HG02571 (cell line): ENCODE data around the gene ACP7.

Experiments
- ATAC-seq: cut with Tn5 transposase; IDR thresholded peaks from one replicate; pipeline ENCODE4 v1.9.1; 2021; ENCODE audit warnings: mild to moderate bottlenecking, moderate library complexity; ENCODE audit not compliant: unreplicated experiment

ACP7 gene

DNA sequence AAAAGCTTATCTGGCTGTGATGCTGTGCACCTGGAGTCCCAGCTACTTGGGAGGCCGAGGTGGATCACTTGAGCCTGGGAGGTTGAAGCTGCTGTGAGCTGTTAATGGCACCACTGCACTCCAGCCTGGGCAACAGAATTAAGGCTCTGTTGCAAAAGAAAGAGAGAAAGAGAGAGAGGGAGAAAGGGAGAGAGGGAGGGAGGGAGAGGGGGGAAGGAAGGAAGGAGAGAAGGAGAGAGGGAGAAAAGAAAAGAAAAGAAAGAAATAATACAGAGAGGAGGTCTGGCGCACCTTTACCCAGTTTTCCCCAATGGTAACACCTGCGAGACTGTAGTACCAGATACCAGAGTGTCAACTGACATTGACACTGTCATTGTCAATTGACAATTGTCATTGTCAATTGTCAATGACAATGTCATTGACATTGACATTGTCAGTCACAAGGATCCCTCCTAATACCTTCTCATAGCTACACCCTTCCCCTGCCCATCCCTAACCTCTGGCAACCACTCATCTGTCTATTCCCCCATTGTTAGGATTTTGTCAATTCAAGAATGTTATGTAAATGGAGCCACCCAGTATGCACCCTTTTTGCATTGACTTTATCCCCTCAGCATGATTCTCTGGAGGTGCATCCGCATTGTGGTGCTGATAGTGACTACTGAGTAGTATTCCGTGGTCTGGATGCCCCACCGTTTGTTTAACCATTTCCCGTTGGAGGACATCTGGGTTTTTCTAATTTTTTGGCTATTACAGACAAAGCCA lies 62.7 kb downstream of the ACP7 start:
- ATAC-seq = no peak

- no peak for ATAC-seq
Observed at GRCh38 chr19:39147480-39147879, 63.3 kb downstream of the ACP7 start.

DNA sequence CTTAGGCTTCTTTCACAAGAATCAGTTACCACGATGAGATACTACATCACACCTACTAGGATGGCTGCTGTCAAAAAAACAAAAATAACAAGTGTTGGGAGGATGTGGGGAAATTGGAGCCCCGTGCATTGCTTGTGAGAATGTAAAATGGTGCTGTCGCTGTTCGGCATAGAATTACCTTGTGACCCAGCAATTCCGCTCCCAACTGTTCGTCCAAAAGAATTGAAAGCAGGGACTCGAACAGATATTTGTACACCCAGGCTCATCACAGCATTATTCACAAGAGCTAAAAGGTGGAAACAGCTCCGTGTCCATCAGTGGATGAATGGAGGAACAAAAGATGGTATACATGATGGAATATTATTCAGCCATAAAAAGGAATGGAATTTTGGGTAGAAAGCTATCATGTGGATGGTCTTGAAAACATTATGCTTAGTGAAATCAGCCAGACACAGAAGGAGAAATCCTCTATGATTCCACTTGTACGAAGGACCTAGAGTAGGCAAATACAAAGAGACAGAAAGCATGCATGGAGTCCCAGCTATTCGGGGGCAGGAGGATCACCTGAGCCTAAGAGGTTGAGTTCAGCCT lies 64.9 kb downstream of the ACP7 start:
- ATAC-seq = no peak

DNA sequence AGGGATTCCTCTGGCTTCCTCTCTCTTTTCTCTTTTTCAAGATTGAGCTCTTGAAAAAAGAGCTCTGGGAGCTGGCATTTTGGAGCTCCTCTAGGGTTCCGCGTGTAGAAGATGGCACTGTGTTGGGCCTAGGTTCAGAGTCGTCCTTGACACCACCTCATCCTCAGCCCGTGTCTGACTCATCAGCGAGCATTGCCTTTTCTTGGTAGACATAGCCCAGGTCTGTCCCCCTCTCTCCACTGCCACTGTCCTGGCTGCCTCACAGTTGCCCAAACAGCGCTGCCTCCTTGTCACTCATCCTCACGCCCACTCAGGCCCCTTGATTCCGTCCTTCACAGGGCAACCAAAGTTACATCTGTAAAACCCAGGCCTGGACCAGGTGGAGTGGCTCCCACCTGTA lies 66.1 kb downstream of the ACP7 start:
- ATAC-seq = no peak

DNA sequence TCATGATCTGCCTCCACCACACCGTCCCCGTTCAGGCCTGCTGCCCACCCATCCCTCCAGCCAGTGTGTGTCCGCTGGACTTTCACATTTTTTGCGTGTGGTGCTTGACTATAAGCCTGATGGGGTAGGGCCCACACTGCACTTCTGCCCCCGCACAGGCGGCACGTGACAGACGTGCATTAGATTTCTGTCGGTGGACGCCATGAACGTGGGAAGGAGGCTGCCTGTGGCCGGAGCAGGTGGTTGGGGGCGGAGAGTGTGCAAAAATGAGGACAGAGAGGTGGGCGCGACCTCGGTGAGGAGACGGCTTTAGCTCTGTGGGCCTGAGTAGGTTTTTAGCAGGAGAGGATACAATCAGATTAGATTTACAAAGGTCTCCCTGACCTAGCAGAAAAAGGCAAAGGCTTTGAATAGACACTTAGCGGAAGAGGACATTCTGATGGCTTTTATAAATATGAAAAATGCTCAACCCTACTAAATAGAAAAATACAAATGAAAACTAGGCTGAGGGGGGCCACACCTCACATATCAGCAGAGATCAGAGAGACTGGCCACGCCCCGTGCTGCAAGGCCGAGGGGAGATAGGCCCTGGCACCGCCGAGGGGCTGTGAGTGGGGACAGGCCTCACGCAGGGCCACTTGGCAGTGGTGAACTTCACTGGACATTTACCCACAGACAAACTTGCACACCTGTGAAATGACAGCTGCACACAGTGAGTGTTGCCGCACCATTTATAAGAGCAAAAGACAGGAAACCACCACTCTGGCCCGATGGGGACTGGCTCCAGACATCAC lies 66.8 kb downstream of the ACP7 start:
- ATAC-seq = no peak

DNA sequence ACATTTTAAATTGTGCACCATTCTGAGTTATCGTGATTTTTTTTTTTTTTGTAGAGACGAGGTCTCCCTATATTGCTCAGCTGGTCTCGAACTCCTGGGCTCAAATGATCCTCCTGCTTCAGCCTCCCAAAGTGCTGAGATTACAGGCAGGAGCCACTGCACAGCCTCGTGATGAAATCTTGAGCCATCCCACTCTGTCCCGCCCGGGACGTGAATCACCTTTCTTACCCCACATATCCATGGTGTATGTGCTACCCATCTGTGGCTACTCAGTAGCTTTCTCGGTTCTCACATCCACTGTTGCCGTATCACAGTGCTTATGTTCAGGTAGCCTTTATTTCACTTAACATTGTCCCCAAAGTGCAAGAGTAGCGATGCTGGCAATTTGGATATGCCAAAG lies 67.9 kb downstream of the ACP7 start:
- no peak for ATAC-seq

DNA sequence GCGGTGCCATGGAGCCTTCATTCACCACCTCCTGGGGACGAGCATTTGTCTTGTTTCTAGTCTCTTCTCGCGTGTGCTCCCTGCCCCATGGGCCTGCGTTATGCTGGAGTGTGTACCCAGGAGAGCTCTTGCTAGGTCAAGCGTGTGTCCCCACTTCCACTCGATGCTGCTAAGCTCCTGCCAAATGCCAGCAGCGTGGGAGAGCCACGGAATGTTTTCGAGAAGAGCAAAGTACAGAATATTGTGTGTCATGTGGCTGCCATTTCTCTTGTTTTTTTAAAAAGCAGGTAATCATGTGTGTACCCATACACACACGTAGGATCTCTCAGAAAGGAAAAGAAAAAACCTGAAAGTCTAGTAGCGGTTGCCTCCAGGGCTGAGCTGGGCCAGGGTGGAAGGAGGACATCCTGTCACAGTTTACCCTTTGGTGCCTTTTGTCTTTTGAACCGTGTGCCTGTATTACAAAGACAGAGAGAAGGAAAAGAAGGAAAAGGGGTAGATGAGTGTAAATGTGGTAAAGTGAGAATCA lies 70.0 kb downstream of the ACP7 start:
- no peak for ATAC-seq

GRCh38 chr19:39154629-39155100 lies 70.5 kb downstream of the ACP7 start:
- ATAC-seq = no peak

DNA sequence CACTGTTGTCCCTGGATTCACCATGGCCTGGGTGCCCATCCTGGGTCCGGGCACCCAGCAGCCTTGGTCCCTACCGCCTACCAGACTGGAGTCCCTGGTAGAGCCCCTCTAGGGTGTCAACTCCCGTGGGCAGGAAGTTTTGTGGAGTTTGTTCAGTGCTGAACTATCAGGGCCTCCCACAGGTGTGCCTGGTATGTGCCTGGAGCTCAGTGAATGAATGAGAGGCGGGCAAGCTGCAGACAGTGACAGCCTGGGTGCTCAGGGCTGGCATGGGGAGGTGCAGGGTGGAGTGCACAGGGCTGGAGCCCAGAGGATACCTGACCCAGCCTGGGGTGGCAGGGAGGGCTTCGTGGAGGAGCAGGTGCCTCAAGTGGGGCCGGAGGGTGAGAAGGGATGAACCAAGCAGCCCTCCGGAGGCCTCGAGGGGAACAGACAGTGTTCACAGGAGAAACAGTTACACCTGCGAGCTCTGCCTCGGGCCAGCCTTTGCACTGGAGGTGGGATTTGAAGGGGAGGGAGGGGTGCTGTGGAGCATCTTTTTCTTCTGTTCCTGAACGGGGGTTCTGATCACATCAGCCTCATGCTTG lies 71.0 kb downstream of the ACP7 start:
- no peak for ATAC-seq

GRCh38 chr19:39155741-39156140 lies 71.6 kb downstream of the ACP7 start:
- no peak for ATAC-seq

- ATAC-seq = no peak
Observed at GRCh38 chr19:39156326-39157230, 72.4 kb downstream of the ACP7 start.

GRCh38 chr19:39157275-39157996 lies 73.3 kb downstream of the ACP7 start:
- ATAC-seq = no peak

GRCh38 chr19:39157997-39158389 lies 73.8 kb downstream of the ACP7 start:
- no peak for ATAC-seq

- no peak for ATAC-seq
Observed at GRCh38 chr19:39158646-39159260, 74.6 kb downstream of the ACP7 start.

DNA sequence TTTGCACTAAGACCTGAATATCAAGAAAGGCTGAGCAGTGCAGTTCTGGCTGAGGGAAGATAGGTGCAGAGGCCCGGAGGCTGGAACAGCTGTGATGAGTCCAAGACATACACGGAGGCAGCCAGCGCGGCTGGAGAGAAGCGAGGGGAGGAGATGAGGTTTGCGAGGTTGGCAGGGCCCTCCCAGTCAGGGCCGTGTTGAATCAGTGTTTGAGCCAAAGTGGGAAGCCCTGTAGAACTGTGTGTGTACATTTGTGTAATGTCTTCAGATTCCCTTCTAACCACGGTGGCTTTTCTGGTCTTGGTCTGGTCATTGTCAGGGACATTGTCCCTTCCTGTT lies 76.3 kb downstream of the ACP7 start:
- ATAC-seq = no peak
